OCI-LY3 (cell line): Measurements from ENCODE around the gene MBTPS2.

Source experiments
- H2AFZ ChIP-seq: fragments of 200-600, 300-600 bp; shearing (Covaris generic); 2 replicates; pipeline ENCODE4 v1.6.0; 2014; ENCODE audit warnings: antibody characterized with exemption, low read depth, low read length
- H3K27ac ChIP-seq: fragments of 200-600, 300-600 bp; sonication (generic); 2 replicates; pipeline ENCODE4 v1.5.1; 2014; ENCODE audit warnings: mild to moderate bottlenecking, low read length, moderate library complexity, mixed read lengths
- H3K27me3 ChIP-seq: fragments of 200-600, 300-600 bp; sonication (generic); 2 replicates; pipeline ENCODE4 v1.6.1; 2014; ENCODE audit warnings: low read depth, low read length, mixed read lengths
- H3K36me3 ChIP-seq: fragments of 200-600, 300-600 bp; sonication (generic); replicated peaks from 2 replicates; pipeline ENCODE3; 2014; ENCODE audit warnings: low read depth, low read length, mixed read lengths
- H3K4me1 ChIP-seq: fragments of 300-600, 200-600 bp; sonication (generic); 2 replicates; pipeline ENCODE4 v1.6.1; 2014; ENCODE audit warnings: low read length, mixed read lengths
- H3K4me2 ChIP-seq: fragments of 200-600, 300-600 bp; sonication (generic); 2 replicates; pipeline ENCODE4 v1.6.1; 2014; ENCODE audit warnings: low read length, mixed read lengths
- H3K4me3 ChIP-seq: fragments of 300-600, 200-600 bp; sonication (generic); 2 replicates; pipeline ENCODE4 v1.5.1; 2014; ENCODE audit warnings: antibody characterized with exemption, mild to moderate bottlenecking, low read length, moderate library complexity
- H3K79me2 ChIP-seq: fragments of 300-600, 200-600 bp; shearing (Covaris generic); 2 replicates; pipeline ENCODE4 v1.6.1; 2014; ENCODE audit warnings: mild to moderate bottlenecking, low read length, mixed read lengths
- H3K9ac ChIP-seq: fragments of 300-600, 200-600 bp; shearing (Covaris generic); 2 replicates; pipeline ENCODE4 v1.6.0; 2014; ENCODE audit warnings: mild to moderate bottlenecking, low read length, moderate library complexity
- H3K9me3 ChIP-seq: fragments of 200-600, 300-600 bp; shearing (Covaris generic); 2 replicates; pipeline ENCODE4 v1.6.1; 2014; ENCODE audit warnings: low read length, mixed read lengths; ENCODE audit not compliant: insufficient read depth
- H4K20me1 ChIP-seq: fragments of 200-600, 300-600 bp; sonication (generic); 2 replicates; pipeline ENCODE4 v1.6.1; 2016; ENCODE audit warnings: low read length, mixed read lengths; ENCODE audit not compliant: insufficient read depth
- CTCF ChIP-seq: fragments of 200-600, 300-600 bp; sonication (generic); IDR thresholded peaks from 2 replicates; pipeline ENCODE4 v1.5.1; 2014; ENCODE audit warnings: antibody characterized with exemption, low read length, low read depth
- EZH2phosphoT487 ChIP-seq: fragments of 200-600 bp; shearing (Covaris generic); IDR thresholded peaks from 2 replicates; pipeline ENCODE4 v1.6.1; 2018; ENCODE audit warnings: antibody characterized with exemption, mixed run types, low read depth

Gene MBTPS2

DNA sequence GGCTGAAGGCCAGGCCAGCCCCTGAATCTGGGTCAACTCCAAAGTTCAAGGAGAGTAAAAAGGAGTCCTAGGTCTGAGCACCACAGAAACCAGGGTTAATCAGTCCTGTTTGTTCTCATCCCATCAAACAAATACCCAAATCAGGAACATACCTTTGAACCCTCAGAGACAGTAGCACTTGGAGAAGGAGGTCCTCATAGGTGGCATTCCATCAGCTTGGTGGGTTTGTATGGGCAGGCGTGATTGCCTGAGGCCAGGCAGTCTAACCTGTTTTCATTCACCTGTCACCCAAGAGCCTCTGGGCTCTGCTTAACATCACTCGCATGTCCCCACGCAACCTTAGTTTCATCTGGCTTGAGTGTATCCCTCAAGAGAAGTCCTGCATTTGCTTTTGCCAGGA, 17.5 kb upstream of the MBTPS2 start:
- no peak overlapping the region for H3K4me2 ChIP-seq
- H3K27me3 ChIP-seq, result no peaks in the 10 kb centered on the region
- H3K36me3 ChIP-seq, result no peaks in the 10 kb centered on the region
- no peaks in the 10 kb centered on the region for H3K4me1 ChIP-seq
- no peak overlapping the region for H3K27ac ChIP-seq
- no peaks in the 10 kb centered on the region for H3K79me2 ChIP-seq
- H3K9me3 ChIP-seq, result no peaks in the 10 kb centered on the region
- no peak overlapping the region for H2AFZ ChIP-seq
- no peak overlapping the region for H3K9ac ChIP-seq
- H4K20me1 ChIP-seq, result no peaks in the 10 kb centered on the region
- TF ChIP-seq CTCF (no peak), EZH2phosphoT487 (no peak)
- no peak overlapping the region for H3K4me3 ChIP-seq

GRCh38 chrX:21831496-21831895, 7.9 kb upstream of the MBTPS2 start:
- Histone ChIP-seq H3K9me3 (no peaks in the 10 kb centered on the region), H2AFZ (no peak overlapping the region), H3K4me2 (no peak overlapping the region), H4K20me1 (no peaks in the 10 kb centered on the region), H3K36me3 (no peaks in the 10 kb centered on the region), H3K4me1 (no peaks in the 10 kb centered on the region), H3K27me3 (no peaks in the 10 kb centered on the region), H3K27ac (no peak overlapping the region), H3K9ac (no peak overlapping the region), H3K4me3 (no peak overlapping the region), H3K79me2 (no peaks in the 10 kb centered on the region)
- no peak for TF ChIP-seq CTCF
- TF ChIP-seq EZH2phosphoT487, result no peak

DNA sequence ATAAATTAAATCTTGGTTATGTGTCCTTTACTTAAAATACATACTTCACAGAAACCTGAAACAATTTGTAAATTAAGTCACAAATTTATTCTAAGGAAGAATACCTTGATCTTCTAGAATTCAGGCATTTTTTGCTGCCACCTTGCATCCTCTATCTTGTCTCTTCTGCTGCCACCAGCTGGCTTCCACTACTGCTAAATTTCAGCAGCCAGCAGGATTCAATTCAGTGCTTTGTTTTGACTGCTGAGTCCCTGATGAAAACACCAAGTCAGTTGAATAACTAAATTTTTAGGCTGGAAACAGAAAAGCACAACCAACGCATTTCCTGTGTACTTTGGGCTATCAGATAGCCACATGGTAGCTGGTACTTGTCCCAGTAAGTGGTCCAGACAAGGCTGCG, 2.4 kb upstream of the MBTPS2 start:
- Histone ChIP-seq H4K20me1 (no peaks in the 10 kb centered on the region), H3K4me3 (no peak overlapping the region), H3K27ac (no peak overlapping the region), H3K9ac (no peak overlapping the region), H2AFZ (no peak overlapping the region), H3K27me3 (no peaks in the 10 kb centered on the region), H3K4me2 (no peak overlapping the region), H3K36me3 (no peaks in the 10 kb centered on the region), H3K79me2 (peaks cover 16% of the 10 kb centered on the region), H3K4me1 (peaks cover 11% of the 10 kb centered on the region; the same call in 1 of the 2 replicates), H3K9me3 (no peaks in the 10 kb centered on the region)
- TF ChIP-seq EZH2phosphoT487 (no peak), CTCF (peak; percentile 19; the same call in 1 of the 2 replicates)

DNA sequence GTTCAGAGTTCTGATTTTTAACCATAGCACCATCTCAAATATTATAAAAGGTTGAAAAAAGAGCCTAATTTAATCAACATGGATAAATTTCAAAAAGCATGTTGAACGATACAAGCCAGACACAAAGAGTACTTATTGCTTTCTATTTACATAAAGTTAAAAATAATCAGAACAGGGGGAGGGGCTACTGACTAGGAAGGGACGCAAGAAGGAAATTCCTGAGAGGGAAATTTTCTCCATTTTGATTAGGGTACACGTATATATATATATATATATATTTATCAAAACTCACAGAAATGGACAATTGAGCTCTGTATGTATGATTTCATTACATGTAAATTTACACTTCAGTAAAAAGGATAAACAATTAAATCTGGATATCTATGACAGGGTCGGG, 482 bp upstream of the MBTPS2 start:
- Histone ChIP-seq H3K27ac (peak overlapping the region; percentile 58), H3K9ac (peak overlapping the region; percentile 91)

More for the DNA sequence above, 482 bp upstream of the MBTPS2 start:
- no peaks in the 10 kb centered on the region for H4K20me1 ChIP-seq
- H3K4me1 ChIP-seq, result peaks cover 11% of the 10 kb centered on the region; the same call in 1 of the 2 replicates
- no peak for TF ChIP-seq EZH2phosphoT487
- no peak for TF ChIP-seq CTCF
- no peaks in the 10 kb centered on the region for H3K27me3 ChIP-seq
- H3K36me3 ChIP-seq, result no peaks in the 10 kb centered on the region
- H3K4me2 ChIP-seq, result peak overlapping the region; percentile 68
- peak overlapping the region; percentile 94 for H2AFZ ChIP-seq
- H3K4me3 ChIP-seq, result peak overlapping the region; percentile 84
- no peaks in the 10 kb centered on the region for H3K9me3 ChIP-seq
- peaks cover 16% of the 10 kb centered on the region for H3K79me2 ChIP-seq
